Tongue (tissue), 2 donors: ENCODE data around the gene FAM124A. TPM values are rescaled to one million over a fixed set of nuclear protein-coding genes. Genes with fewer than 3 reads are reported as not detected.

ENCODE experiments used
- small RNA-seq: library from RNA; depleted of rRNA; stranded (forward); fragments of <200 nt; gene quantifications from one replicate; pipeline ENCODE3, GENCODE V24; 2014; ENCODE audit warnings: low replicate concordance
- total RNA-seq: library from RNA; depleted of rRNA; stranded (reverse); fragments of >200 nt; gene quantifications from one replicate; pipeline ENCODE4 v1.2.3, GENCODE V29; 2014

The FAM124A gene
- total RNA-seq, 1 donor from 2014 or later = 2.1 TPM

Small RNA genes within 50 kb of the gene (small RNA-seq; reads per million reads assigned to genes)
- gene PRELID3BP2 = not detected

Other genes starting within 250 kb of the FAM124A start
- gene C13orf42, start 111.1 kb upstream of the FAM124A start, total RNA-seq = not detected
- not detected for gene SERPINE3, start 117.3 kb downstream of the FAM124A start, total RNA-seq
- gene INTS6, start 230.6 kb downstream of the FAM124A start, total RNA-seq = 42.2 TPM